ENCODE measurements around the gene BABAM2. TPM values are rescaled to one million over a fixed set of nuclear protein-coding genes. Genes with fewer than 3 reads are reported as not detected.
"Not testable (repeated sequence)": the region's sequence is repeated elsewhere in the genome, so short reads cannot be mapped to it uniquely, and the experiment has no call there.

Gene BABAM2
- total RNA-seq, 3 donors from 2014 or later, result 34.8 to 42.4 (median 41.3) TPM

- TF ChIP-seq CTCF (IDR thresholded peaks at IDR 0.05), result no peak
- Histone ChIP-seq H3K4me3 (no peak overlapping the region), H3K4me1 (ENCODE audit: low read depth) (peaks cover 9% of the 10 kb centered on the region), H3K9me3 (peaks cover 10% of the 10 kb centered on the region), H3K36me3 (ENCODE audit: low read depth) (no peaks in the 10 kb centered on the region)
- DNase-seq (no peak), ATAC-seq (no peak)
- intact Hi-C loops (cut with DNase I, micrococcal nuclease), result no loop called here
Observed at GRCh38 chr2:27963472-27963871, 72.9 kb downstream of the BABAM2 start.

- no peak for DNase-seq
- intact Hi-C loops (cut with DNase I, micrococcal nuclease), result no loop called here
- H3K4me3 ChIP-seq, result no peak overlapping the region
- peaks cover 9% of the 10 kb centered on the region for H3K4me1 ChIP-seq (ENCODE audit: low read depth)
- H3K36me3 ChIP-seq (ENCODE audit: low read depth), result no peaks in the 10 kb centered on the region
- H3K9me3 ChIP-seq, result peaks cover 14% of the 10 kb centered on the region
- TF ChIP-seq CTCF (IDR thresholded peaks at IDR 0.05), result no peak
- ATAC-seq, result no peak
Observed at GRCh38 chr2:27964067-27964466, 73.5 kb downstream of the BABAM2 start.

- H3K9me3 ChIP-seq, result peaks cover 14% of the 10 kb centered on the region
- no peak for ATAC-seq
- intact Hi-C loops (cut with DNase I, micrococcal nuclease), result no loop called here
- no peak for TF ChIP-seq CTCF (IDR thresholded peaks at IDR 0.05)
- DNase-seq, result no peak
- no peak overlapping the region for H3K4me3 ChIP-seq
- H3K4me1 ChIP-seq (ENCODE audit: low read depth), result no peaks in the 10 kb centered on the region
- no peaks in the 10 kb centered on the region for H3K36me3 ChIP-seq (ENCODE audit: low read depth)
Observed at GRCh38 chr2:27965841-27966240, 75.3 kb downstream of the BABAM2 start.

GRCh38 chr2:27966466-27966865 is 75.9 kb downstream of the BABAM2 start:
- Histone ChIP-seq H3K4me1 (ENCODE audit: low read depth) (no peaks in the 10 kb centered on the region), H3K9me3 (peaks cover 14% of the 10 kb centered on the region), H3K4me3 (no peak overlapping the region), H3K36me3 (ENCODE audit: low read depth) (no peaks in the 10 kb centered on the region)
- intact Hi-C loops (cut with DNase I, micrococcal nuclease), result no loop called here
- DNase-seq, result no peak
- ATAC-seq, result no peak
- TF ChIP-seq CTCF (IDR thresholded peaks at IDR 0.05), result no peak

GRCh38 chr2:27967076-27967475 is 76.5 kb downstream of the BABAM2 start:
- TF ChIP-seq CTCF (IDR thresholded peaks at IDR 0.05), result no peak
- Histone ChIP-seq H3K9me3 (peaks cover 14% of the 10 kb centered on the region), H3K36me3 (ENCODE audit: low read depth) (no peaks in the 10 kb centered on the region), H3K4me3 (no peak overlapping the region), H3K4me1 (ENCODE audit: low read depth) (no peaks in the 10 kb centered on the region)
- intact Hi-C loops (cut with DNase I, micrococcal nuclease), result no loop called here
- ATAC-seq (no peak), DNase-seq (no peak)

GRCh38 chr2:27968045-27968444 is 77.5 kb downstream of the BABAM2 start:
- DNase-seq; H3K36me3 ChIP-seq (ENCODE audit: low read depth); H3K4me1 ChIP-seq (ENCODE audit: low read depth); intact Hi-C loops (cut with DNase I, micrococcal nuclease); H3K4me3 ChIP-seq; ATAC-seq: not testable (repeated sequence)
- peaks cover 14% of the 10 kb centered on the region for H3K9me3 ChIP-seq

- H3K4me1 ChIP-seq (ENCODE audit: low read depth); DNase-seq; ATAC-seq; intact Hi-C loops (cut with DNase I, micrococcal nuclease); H3K4me3 ChIP-seq; H3K36me3 ChIP-seq (ENCODE audit: low read depth): not testable (repeated sequence)
- H3K9me3 ChIP-seq, result peaks cover 14% of the 10 kb centered on the region
Observed at GRCh38 chr2:27968957-27969356, 78.4 kb downstream of the BABAM2 start.

Data from mucosa of descending colon (tissue), 3 donors.